PFSK-1 (cell line): Measurements from ENCODE around the gene SLC6A17.

Experiments used
- FOXP2 ChIP-seq: optimal IDR thresholded peaks from 2 replicates; pipeline ENCODE3; 2011; ENCODE audit warnings: borderline replicate concordance, control low read depth, inconsistent platforms; ENCODE audit not compliant: insufficient read depth; ENCODE audit errors: extremely low read length, extremely low read depth
- POLR2AphosphoS5 ChIP-seq: IDR thresholded peaks from 2 replicates; pipeline ENCODE4 v1.6.1; 2012; ENCODE audit warnings: low read depth, mild to moderate bottlenecking, control low read depth, low read length, moderate library complexity
- REST ChIP-seq, 2 experiments: IDR thresholded peaks; 2 replicates each; pipeline versions ENCODE4 v1.6.1 to v1.8.0; 2011 to 2012; ENCODE audit warnings: low read depth in 2 of 2, low read length in 2 of 2, control low read depth in 1 of 2, inconsistent platforms in 1 of 2, mild to moderate bottlenecking in 1 of 2, moderate library complexity in 1 of 2; ENCODE audit not compliant: insufficient read depth in 1 of 2
- SIN3A ChIP-seq: IDR thresholded peaks from 2 replicates; pipeline ENCODE4 v1.6.1; 2012; ENCODE audit warnings: mild to moderate bottlenecking, low read length, moderate library complexity, borderline replicate concordance; ENCODE audit not compliant: insufficient read depth
- TAF1 ChIP-seq: IDR thresholded peaks from 2 replicates; pipeline ENCODE4 v1.6.1; 2012; ENCODE audit warnings: low read length, control low read depth, borderline replicate concordance; ENCODE audit not compliant: insufficient read depth

Gene SLC6A17

DNA sequence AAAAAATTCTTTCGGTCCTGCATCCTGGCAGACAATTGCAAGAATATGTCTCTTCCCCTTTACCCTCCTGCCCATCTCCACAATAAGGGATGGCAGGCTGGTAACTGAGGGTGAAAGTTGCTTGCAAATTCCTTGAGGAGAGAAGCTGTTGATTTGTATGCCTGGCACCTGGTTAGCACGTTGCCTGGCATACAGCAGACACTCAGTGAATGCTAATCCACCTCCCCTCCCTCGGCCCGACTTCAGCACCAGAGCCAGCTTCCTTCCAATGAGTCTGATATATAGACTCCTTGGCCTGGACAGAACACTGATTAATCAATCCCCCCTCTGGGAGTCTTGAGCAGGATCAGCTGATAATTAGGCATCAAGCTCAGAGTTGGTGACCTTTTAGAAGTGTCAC lies 99.0 kb downstream of the SLC6A17 start:
- no peak for TF ChIP-seq FOXP2
- TF ChIP-seq POLR2AphosphoS5 = no peak
- no peak for TF ChIP-seq TAF1
- TF ChIP-seq SIN3A = no peak
- no peak for TF ChIP-seq REST (IDR thresholded peaks at IDR 0.05; ENCODE audit: insufficient read depth in 1 of 2, low read depth in 2 of 2, low read length in 2 of 2)

GRCh38 chr1:110250008-110250407 lies 99.7 kb downstream of the SLC6A17 start:
- no peak for TF ChIP-seq POLR2AphosphoS5
- TF ChIP-seq REST (IDR thresholded peaks at IDR 0.05; ENCODE audit: insufficient read depth in 1 of 2, low read depth in 2 of 2, low read length in 2 of 2) = no peak
- no peak for TF ChIP-seq SIN3A
- TF ChIP-seq TAF1 = no peak
- no peak for TF ChIP-seq FOXP2

DNA sequence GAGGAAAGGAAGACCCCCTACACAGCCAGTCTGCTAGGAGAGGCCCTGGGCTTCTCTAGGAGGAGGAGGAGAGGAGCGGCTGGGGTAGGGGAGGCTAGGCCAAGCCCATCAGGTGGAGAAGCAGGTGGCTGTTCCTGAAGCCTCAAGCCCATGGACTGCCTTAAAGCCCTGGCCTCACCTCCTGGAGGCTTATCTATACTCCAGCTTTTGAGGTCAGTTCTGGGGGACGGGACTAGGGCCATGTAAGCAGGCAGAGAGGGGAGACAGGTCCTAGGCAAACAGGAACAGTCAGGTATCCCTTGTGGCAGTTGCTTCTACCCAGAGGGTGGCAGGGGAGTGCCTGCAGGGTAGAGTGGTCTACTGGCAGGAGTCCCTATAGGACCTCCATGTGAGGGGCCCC lies 100.5 kb downstream of the SLC6A17 start:
- TF ChIP-seq POLR2AphosphoS5 = no peak
- TF ChIP-seq SIN3A = no peak
- TF ChIP-seq FOXP2 = no peak
- no peak for TF ChIP-seq REST (IDR thresholded peaks at IDR 0.05; ENCODE audit: insufficient read depth in 1 of 2, low read depth in 2 of 2, low read length in 2 of 2)
- no peak for TF ChIP-seq TAF1
